Measurements from ENCODE around the gene CNGB1.
A peak's percentile ranks its signal among the peaks of the same experiment; 100 is the strongest.

The CNGB1 gene

GRCh38 chr16:58000706-58001676 lies 30.1 kb upstream of the CNGB1 start, which contains the start of gene USB1:
Gene USB1 (plus strand): TSS chr16:58001407. CDS start chr16:58001484, 77 bp downstream.
- peak; percentile 85 for DNase-seq (ENCODE audit: insufficient read length, low spot score)
- FAIRE-seq: no peak
- TF ChIP-seq CTCF (IDR thresholded peaks at IDR 0.05; ENCODE audit: insufficient read depth, missing control alignments): peak; percentile 39

DNA sequence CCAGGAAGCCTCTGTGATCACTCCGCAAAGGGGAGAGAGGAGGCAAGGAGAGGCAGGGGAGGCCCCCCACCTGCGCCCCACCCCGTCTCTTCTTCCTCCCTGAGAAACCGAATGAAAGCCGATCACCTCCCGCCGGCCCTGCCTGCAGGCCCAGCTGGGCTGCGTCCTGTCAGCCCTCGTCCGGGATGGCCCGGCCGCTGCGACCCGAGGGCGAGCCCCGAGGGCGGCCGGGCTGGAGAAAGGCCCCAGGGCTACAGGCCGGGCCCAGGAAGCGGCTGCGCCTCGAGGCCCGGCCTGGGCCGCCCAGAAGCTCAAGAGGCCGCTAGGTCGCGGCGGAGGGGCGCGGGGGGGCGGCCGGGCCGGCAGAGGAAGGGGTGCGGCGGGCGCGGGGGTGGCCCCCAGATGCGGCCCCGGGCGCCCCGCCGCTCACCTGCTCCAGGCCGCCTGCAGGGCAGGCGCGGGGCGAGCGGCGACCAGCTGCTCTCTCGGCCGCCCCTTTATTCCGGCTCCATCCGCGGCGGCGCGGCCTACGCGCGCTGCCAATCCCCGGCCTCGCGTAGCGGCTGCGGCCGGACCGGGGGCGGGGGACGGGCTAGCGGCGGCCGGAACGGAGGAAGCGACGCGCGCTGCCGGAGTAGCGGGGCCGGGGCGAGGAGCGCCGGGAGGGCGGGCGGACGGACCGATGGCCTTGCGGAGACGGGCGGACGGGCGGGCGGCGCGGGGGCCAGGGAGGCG lies 29.2 kb upstream of the CNGB1 start, which contains the start of gene ZNF319:
TSS of gene ZNF319 (minus strand) at position 702 of the 735 bp plus-strand sequence. CDS start 2,407 bp downstream, outside the sequence.
- TF ChIP-seq CTCF (IDR thresholded peaks at IDR 0.05; ENCODE audit: insufficient read depth, missing control alignments): no peak
- no peak for DNase-seq (ENCODE audit: insufficient read length, low spot score)
- no peak for FAIRE-seq

- TF ChIP-seq CTCF (IDR thresholded peaks at IDR 0.05; ENCODE audit: insufficient read depth, missing control alignments): no peak
- FAIRE-seq (no peak), DNase-seq (ENCODE audit: insufficient read length, low spot score) (no peak)
Measured at GRCh38 chr16:57999366-57999970, 28.5 kb upstream of the CNGB1 start.

DNA sequence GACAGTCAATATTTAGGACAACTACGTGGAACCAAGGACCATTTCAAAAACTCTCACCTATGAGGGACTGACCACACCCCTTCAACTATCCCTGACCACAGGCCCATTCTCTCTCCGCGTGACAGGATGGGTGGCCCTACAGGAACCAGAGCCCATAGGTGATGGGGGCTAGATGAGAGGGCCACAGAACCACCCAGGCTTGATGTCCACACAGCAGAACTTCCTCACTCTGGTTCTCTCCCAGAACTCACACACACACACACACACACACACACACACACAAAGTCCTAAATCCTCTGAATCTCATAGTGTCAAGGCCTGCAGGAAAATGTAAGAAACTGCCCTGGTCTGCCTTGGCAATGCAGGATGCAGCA lies 28.1 kb upstream of the CNGB1 start:
- no peak for FAIRE-seq
- DNase-seq (ENCODE audit: insufficient read length, low spot score): no peak
- no peak for TF ChIP-seq CTCF (IDR thresholded peaks at IDR 0.05; ENCODE audit: insufficient read depth, missing control alignments)

GRCh38 chr16:57998486-57998885 lies 27.6 kb upstream of the CNGB1 start:
- DNase-seq (ENCODE audit: insufficient read length, low spot score) (no peak), FAIRE-seq (no peak)
- TF ChIP-seq CTCF (IDR thresholded peaks at IDR 0.05; ENCODE audit: insufficient read depth, missing control alignments): no peak

DNA sequence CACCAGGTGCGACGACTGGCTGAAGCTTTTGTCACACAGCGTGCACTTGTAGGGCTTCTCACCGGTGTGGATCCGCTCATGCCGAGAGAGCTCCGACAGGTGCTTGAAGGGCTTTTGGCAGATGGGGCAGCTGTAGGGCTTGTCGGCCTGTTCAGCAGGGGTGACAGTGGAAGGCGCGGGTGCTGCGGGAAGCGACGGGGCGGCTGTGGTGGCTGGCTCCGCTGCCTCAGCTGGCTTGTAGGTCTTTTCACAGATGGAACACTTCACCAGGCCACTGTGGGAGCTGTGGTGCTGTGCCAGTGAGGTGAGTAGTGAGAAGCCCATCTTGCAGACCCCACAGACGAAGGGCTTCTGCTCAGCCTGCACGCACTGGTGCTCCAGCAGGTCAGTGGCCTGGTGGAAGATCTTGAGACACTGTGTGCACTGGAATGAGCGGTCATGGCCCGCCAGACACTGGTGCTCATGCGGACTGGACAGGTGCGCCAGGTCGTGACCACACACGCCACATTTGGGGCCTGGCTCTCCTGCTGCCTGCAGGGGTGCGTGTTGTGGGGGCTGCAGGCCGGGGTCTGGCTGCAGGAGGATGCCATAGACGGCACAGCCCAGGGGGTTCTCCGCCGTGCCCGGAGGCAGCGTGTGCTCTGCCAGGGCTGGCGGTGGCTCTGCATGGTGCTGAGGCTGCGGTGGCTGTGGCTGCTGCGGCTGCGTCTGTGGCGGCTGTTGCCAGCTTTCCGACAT lies 26.8 kb upstream of the CNGB1 start:
- TF ChIP-seq CTCF (IDR thresholded peaks at IDR 0.05; ENCODE audit: insufficient read depth, missing control alignments): no peak
- FAIRE-seq (no peak), DNase-seq (ENCODE audit: insufficient read length, low spot score) (no peak)

Data from D721Med (cell line).